Suppressor macrophage treated with lipopolysaccharide for 1 hour (primary cell): ENCODE results near the gene MATK.

ENCODE experiments used
- DNase-seq, 3 donors: peaks; one replicate each; pipeline ENCODE4 v3.0.0-alpha.2; 2020 to 2022

Gene MATK

GRCh38 chr19:3788996-3789778, 3.0 kb upstream of the MATK start:
- no peak for DNase-seq

- no peak for DNase-seq
Measured at GRCh38 chr19:3785451-3785937, 687 bp downstream of the MATK start.

GRCh38 chr19:3784607-3785450, 1.4 kb downstream of the MATK start:
- DNase-seq, result peak; percentile 85 to 92 (median 90)

- peak; percentile 35 to 62 (median 36) for DNase-seq
Measured at GRCh38 chr19:3783660-3784584, 2.3 kb downstream of the MATK start.

- no peak for DNase-seq
Measured at GRCh38 chr19:3782903-3783302, 3.3 kb downstream of the MATK start.

- DNase-seq, result no peak
Measured at GRCh38 chr19:3782330-3782729, 3.9 kb downstream of the MATK start.

GRCh38 chr19:3781603-3782002, 4.6 kb downstream of the MATK start:
- no peak for DNase-seq

- peak in 2 of 3 donors; percentile 28 to 39 for DNase-seq
Measured at GRCh38 chr19:3780786-3781304, 5.3 kb downstream of the MATK start.

- DNase-seq, result no peak
Measured at GRCh38 chr19:3778899-3779723, 7.1 kb downstream of the MATK start.

GRCh38 chr19:3778104-3778867, 7.9 kb downstream of the MATK start:
- DNase-seq, result no peak

GRCh38 chr19:3776479-3777040, 9.6 kb downstream of the MATK start:
- no peak for DNase-seq

GRCh38 chr19:3775831-3776230, 10.3 kb downstream of the MATK start:
- no peak for DNase-seq

GRCh38 chr19:3775374-3775711, 10.8 kb downstream of the MATK start:
- DNase-seq, result no peak

GRCh38 chr19:3774621-3775373, 11.4 kb downstream of the MATK start:
- DNase-seq, result no peak

- DNase-seq, result no peak
Measured at GRCh38 chr19:3773814-3774515, 12.2 kb downstream of the MATK start.

- DNase-seq, result no peak
Measured at GRCh38 chr19:3771906-3772455, 14.2 kb downstream of the MATK start, which contains the start of gene RAX2. RAX2 (minus strand) TSS chr19:3772228; CDS start chr19:3771742, 486 bp downstream.

- DNase-seq, result no peak
Measured at GRCh38 chr19:3771000-3771905, 14.9 kb downstream of the MATK start.
